Kidney capillary endothelial cell (primary cell): ENCODE results near the gene SGIP1.
"Not testable (repeated sequence)": the region's sequence is repeated elsewhere in the genome, so short reads cannot be mapped to it uniquely, and the experiment has no call there.

Source experiments
- DNase-seq: peaks from one replicate; pipeline ENCODE4 v3.0.0-alpha.2; 2018; ENCODE audit warnings: low spot score

Gene SGIP1

DNA sequence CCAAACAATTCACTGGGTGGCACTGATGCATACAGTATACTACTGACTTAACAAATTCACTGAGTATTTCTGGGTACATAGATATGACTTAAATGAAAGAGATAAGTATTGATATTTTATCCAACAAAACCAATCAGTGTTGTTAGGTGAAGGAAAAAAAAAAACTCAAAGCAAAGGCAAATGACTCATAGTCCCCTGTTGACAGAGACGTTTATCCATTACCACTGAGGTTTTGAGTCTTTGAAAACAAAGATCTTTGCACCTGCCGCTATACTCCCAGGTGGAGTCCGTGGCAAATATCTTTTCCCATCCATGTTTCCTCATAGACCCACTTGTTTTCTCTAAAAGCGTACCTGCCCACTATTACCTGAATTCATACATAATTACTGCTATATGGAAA is 236.7 kb downstream of the SGIP1 start:
- no peak for DNase-seq

DNA sequence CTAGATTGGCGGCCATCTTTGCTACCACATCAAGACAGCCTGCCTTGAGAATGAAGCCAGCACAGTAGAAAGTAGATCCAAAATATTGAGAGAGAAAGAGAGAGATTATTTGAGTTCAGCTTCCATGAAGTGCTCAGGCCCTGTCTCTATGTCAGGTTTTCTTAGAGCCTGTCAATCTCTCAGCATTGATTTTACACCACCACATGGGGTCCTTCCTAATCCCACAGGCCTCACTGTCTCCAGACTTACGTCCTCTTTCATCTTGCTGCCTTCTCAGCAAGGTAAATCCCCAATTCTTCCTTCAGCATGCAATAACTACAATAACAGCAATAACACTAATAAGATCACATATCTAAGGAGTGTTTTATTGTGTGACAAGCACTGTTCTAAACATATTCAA is 239.3 kb downstream of the SGIP1 start:
- DNase-seq, result no peak

DNA sequence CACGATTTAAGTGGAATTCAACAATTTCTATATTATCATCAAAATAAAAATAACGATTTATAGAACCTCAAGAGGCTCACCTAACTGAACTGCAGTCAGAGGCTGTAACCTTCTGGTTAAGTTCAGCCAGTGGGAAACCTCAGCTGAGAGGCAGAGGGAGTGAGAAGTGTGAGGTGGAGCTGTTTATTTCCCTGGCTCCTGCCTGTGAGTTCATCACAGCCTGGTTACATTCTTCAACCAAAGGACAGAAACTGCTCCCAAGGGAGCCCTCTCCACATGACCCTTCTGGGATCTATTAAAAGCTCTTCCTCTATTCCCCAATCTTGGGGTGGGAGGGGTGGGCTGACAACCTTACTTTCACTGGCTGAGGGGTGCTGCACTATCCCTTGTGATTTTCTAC is 240.5 kb downstream of the SGIP1 start:
- no peak for DNase-seq

DNA sequence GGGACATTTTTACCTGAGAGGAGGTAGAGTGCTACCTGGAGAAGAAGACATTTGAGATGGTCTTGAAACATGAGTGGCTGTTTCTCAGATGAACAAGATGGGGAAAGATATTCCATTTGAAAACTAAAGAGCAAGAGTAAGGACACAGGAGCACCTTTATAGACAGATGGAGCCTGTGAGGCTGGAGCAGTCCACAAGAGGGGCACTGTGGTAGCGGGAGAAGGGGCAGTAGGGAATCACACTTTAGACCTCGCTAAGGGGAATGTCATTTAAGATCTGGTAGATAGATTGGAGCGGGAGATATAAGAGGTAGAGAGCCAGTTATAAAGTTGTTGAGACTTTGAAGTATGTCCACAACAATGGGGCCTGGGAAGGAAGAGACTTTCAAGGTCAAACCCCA is 241.7 kb downstream of the SGIP1 start:
- no peak for DNase-seq

DNA sequence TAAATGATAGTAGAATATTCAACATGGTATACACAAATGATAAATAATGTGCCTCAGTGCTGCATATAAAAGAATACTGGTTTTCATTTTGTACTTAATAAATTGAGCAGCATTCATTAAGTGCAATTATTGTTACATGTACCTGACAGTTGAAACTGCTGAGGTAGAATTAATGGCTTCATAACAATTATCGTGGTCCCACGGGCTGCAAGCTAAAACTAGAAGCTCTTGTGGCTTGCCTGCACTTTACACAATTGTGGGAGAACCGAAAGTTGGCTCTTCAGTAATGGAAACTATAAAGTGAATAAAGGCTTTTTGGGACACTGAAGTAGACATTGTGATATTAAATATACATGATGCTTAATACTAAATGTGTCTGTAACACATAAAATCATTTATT is 243.9 kb downstream of the SGIP1 start:
- DNase-seq, result no peak

DNA sequence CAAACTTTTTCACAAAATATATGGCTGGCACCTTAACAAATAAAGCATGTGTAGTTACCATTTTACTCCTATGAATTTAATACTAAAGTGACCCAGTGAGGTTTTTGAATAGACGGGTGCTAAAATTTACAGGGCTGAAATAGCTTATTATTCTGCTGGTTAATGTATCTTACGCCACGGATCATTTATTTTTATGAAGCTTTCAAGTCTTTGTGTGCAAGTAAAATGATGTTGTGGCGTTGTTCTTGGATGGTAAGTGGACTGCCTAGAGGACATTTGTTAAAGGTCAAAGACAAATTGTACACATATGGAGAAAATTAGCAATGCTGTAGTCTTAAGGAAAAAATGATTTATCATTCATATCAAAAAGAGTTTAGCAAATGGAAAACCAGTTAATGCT is 244.3 kb downstream of the SGIP1 start:
- no peak for DNase-seq

DNA sequence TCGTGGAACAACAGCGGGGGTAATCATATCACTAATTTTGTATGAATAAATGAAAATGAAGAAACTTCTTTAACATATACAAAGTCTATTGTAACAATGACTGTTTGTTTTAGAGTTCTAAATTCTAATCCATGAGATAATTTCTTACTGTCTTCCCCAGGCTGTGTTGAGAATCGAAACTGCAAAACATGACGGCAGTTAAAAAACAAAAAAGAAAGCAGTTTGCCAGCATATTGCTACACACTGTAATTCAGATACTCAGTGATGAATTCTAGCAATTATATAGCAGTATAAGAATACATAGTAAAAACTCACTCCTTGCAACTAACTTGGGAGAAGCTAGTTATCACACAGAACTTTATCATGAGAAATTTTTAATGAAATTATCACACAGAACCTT is 245.0 kb downstream of the SGIP1 start:
- no peak for DNase-seq

DNA sequence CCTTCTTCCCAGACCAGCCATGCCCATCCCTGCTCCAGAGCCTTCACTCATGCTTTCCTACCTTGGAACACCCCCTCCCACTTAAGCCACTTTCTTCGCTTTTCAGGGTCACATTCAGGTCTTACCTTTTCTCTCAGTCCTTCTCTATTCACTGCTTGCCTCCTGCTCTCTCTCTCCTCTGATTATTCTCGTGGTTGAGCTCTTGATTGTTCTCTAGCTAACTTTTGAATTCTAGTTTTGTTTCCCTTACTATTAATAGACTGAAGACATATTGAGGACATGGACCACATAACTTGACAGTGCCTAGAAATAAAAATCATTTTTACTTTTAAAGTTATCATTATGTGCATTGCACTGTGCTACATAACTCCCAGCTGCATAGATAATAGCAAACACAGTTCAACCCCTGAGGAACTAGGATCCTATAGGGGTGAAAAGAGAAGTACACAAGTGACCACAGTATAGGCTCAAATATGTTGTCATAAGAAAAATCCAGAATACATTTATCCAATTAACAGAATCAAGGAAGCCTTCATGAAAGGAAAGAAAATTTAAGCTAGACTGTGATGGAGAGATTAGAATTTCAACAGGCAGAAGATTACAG is 245.6 kb downstream of the SGIP1 start:
- DNase-seq, result no peak

DNA sequence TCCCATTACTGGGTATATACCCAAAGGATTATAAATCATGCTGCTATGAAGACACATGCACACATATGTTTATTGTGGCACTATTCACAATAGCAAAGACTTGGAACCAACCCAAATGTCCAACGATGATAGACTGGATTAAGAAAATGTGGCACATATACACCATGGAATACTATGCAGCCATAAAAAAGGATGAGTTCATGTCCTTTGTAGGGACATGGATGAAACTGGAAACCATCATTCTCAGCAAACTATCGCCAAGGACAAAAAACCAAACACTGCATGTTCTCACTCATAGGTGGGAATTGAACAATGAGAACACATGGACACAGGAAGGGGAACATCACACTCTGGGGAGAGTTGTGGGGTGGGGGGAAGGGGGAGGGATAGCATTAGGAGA is 251.8 kb downstream of the SGIP1 start:
- not testable (repeated sequence) for DNase-seq

DNA sequence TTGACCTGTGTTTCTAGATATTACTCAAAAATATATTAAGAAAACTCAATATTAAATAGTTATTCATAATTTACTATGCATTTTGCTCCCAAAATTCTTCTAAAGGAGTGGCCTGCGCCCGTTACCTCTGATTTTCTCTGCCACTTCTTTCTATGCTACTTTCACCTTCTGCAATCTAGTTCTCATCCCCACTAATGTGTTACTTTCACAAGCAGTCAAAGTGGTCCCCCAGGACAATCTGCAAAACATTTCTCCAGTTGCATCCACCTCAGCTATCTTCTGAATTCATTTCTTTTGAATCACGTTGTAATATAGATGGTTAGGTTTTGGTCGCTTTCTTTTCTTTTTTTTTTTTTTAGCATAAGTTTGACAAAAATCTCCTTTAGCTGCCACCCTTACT is 253.7 kb downstream of the SGIP1 start:
- DNase-seq, result no peak

DNA sequence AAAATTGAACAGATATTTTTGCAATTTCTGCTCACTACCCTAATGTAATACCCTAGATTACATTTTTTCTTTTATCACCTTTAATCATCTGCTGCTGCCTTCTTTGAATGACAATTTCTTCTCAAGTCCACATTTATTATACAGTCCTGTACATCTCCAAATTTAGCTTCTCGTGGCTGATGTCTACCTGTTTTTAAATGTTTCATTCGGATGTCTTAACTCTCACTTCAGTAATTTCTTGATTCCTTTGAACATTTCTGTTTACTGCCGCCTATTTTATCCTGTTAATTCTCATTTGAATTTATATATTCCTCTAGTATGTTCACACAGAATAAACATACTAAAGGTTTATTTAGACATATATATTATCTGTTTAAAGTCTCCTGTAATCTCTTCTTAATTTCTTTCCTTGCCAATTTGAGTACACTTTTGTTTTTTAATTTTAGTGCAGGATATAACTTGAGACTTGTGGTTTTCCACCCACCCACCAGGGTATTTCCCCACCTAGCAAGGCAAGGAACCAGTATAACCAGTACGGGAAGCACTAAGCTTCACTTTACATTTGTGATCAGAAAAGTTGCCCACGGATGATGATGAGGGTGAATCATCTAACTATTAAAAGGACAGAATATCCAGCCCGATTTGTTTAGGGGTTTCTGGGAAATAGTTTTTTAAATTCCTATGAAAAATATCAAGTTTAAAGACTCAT is 254.4 kb downstream of the SGIP1 start:
- DNase-seq, result no peak

DNA sequence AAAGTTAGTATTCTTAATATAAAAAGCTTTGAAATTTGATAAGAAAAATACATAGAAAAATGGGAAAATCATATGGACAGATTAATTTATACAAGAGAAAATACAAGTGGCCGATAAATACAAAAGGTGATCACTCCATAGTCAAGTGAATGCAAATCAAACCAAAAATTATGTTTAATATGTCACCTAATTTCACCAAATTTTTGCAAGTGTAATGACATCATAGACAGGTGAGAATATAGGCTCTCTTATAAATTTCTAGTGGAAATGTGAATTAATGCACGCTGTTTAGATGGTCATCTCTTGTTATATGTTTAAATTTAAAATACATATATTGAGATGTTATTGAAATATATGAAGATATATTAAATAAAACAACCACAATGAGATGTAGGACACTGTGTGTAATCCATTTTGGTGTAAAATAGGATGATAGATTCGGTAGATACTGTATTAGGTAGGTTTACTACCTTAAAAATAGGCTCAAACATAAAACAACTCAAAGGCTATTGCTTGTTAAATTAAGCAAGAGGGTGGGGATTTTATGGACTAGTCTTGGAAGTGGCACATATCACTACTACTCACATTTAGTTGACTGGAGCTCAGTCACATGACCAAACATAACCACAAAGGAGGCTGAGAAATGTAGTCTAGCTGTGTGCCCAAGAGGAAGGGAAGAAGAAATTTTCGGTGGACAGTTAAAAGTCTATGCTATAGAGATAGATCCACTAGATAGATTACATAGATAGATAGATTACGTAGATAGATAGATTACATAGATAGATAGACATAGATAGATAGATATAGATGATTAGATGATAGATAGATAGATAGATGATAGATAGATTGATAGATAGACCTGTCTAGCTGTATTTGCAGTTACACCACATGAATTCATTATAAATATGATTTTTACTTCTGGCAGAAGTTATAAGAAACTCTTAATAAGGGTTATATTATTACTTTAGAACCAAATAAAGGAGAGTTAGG is 258.0 kb downstream of the SGIP1 start:
- no peak for DNase-seq

DNA sequence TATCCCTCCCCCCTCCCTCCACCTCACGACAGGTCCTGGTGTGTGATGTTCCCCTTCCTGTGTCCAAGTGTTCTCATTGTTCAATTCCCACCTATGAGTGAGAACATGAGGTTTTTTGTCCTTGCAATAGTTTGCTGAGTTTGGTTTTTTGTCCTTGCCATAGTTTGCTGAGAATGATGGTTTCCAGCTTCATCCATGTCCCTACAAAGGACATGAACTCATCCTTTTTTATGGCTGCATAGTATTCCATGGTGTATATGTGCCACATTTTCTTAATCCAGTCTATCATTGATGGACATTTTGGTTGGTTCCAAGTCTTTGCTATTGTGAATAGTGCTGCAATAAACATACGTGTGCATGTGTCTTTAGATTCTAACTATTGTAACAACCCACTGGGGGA is 261.9 kb downstream of the SGIP1 start:
- DNase-seq, result not testable (repeated sequence)
